MM.1S (cell line): ENCODE results near the gene EPS8L2.
"Not testable (repeated sequence)": the region's sequence is repeated elsewhere in the genome, so short reads cannot be mapped to it uniquely, and the experiment has no call there.

Experiments used
- DNase-seq: peaks from one replicate; pipeline ENCODE4 v3.0.0-alpha.2; 2015
- H2AFZ ChIP-seq: fragments of 300-600 bp; sonication (generic); 2 replicates; pipeline ENCODE4 v1.6.0; 2016; ENCODE audit warnings: antibody characterized with exemption, low read length
- H3F3A ChIP-seq: fragments of 300-600 bp; sonication (generic); 2 replicates; pipeline ENCODE4 v1.6.1; 2016; ENCODE audit warnings: mild to moderate bottlenecking, antibody characterized with exemption, low read length, moderate library complexity, mixed read lengths; ENCODE audit not compliant: insufficient read depth
- H3K27ac ChIP-seq: fragments of 300-600 bp; sonication (generic); 2 replicates; pipeline ENCODE4 v1.5.1; 2016; ENCODE audit warnings: mild to moderate bottlenecking, low read length
- H3K27me3 ChIP-seq: fragments of 300-600 bp; sonication (generic); replicated peaks from 2 replicates; pipeline ENCODE4 v1.6.0; 2016; ENCODE audit warnings: low read length; ENCODE audit not compliant: insufficient read depth
- H3K36me3 ChIP-seq: fragments of 300-600 bp; sonication (generic); replicated peaks from 2 replicates; pipeline ENCODE4 v1.6.1; 2016; ENCODE audit warnings: mild to moderate bottlenecking, low read length, mixed read lengths; ENCODE audit not compliant: insufficient read depth
- H3K4me1 ChIP-seq: fragments of 300-600 bp; sonication (generic); 2 replicates; pipeline ENCODE4 v1.6.1; 2016; ENCODE audit warnings: low read length, mixed read lengths
- H3K4me2 ChIP-seq: fragments of 300-600 bp; sonication (generic); 2 replicates; pipeline ENCODE4 v1.6.0; 2016; ENCODE audit warnings: low read depth, low read length
- H3K4me3 ChIP-seq: fragments of 300-600 bp; sonication (generic); 2 replicates; pipeline ENCODE4 v1.5.1; 2016; ENCODE audit warnings: low read length, mixed read lengths
- H3K79me2 ChIP-seq: fragments of 300-600 bp; sonication (generic); 2 replicates; pipeline ENCODE4 v1.6.1; 2016; ENCODE audit warnings: mixed run types, low read length, mixed read lengths
- H3K9ac ChIP-seq: fragments of 300-600 bp; sonication (generic); 2 replicates; pipeline ENCODE4 v1.6.1; 2016; ENCODE audit warnings: low read length, mixed read lengths
- H3K9me2 ChIP-seq: fragments of 300-600 bp; sonication (generic); replicated peaks from 2 replicates; pipeline ENCODE4 v1.6.1; 2016; ENCODE audit warnings: mild to moderate bottlenecking, low read length, mixed read lengths; ENCODE audit not compliant: insufficient read depth
- H3K9me3 ChIP-seq: fragments of 300-600 bp; sonication (generic); replicated peaks from 2 replicates; pipeline ENCODE4 v1.6.1; 2016; ENCODE audit warnings: mild to moderate bottlenecking, low read length, mixed read lengths; ENCODE audit not compliant: insufficient read depth
- H4K20me1 ChIP-seq: fragments of 300-600 bp; sonication (generic); 2 replicates; pipeline ENCODE4 v1.6.1; 2016; ENCODE audit warnings: mild to moderate bottlenecking, low read length, moderate library complexity, mixed read lengths; ENCODE audit not compliant: insufficient read depth
- EZH2 ChIP-seq: fragments of 300-600 bp; sonication (generic); optimal IDR thresholded peaks from 2 replicates; pipeline ENCODE3; 2017; ENCODE audit warnings: low read depth, mild to moderate bottlenecking, antibody characterized with exemption, low read length, mixed read lengths
- EZH2phosphoT487 ChIP-seq: fragments of 300-600 bp; sonication (generic); IDR thresholded peaks from 2 replicates; pipeline ENCODE4 v1.6.1; 2018; ENCODE audit warnings: antibody characterized with exemption, low read length
- TF ChIP-seq, protein P1 (sequence below): fragments of 300-600 bp; sonication (generic); IDR thresholded peaks from 2 replicates; pipeline ENCODE4 v1.5.1; 2016; ENCODE audit warnings: antibody characterized with exemption, low read length, mixed read lengths

The EPS8L2 gene

DNA sequence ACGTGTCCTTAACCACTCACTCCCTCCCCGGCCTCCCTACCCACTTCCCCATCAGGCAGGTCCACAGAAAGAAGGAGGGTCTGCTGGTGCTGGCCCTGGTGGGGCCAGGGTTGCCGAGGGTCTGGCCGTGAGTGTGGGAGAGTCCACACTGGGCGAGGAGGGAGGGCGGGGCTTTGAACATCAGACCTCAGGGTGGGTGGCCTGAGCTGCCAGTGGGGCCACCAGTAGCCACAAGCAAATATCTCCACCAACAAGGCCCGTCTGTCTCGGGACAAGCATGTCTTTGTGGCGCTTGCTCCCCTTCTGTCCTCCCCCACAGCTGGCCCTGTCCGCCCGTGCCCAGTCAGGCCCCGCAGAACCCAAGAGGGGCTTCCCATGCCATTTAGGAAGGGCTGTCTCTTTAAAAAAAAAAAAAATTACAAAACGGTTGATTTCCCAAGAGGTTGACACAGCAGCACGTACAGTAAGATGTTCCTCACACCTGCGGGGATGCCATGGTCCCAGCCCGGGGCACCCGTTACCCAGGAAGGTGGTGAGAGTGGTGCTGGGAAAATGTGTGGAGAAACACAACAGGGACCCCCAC, 23.6 kb downstream of the EPS8L2 start:
- Histone ChIP-seq H3K4me2 (no peak overlapping the region), H3K9ac (no peak overlapping the region), H2AFZ (no peak overlapping the region), H4K20me1 (no peaks in the 10 kb centered on the region), H3K9me3 (no peaks in the 10 kb centered on the region), H3K79me2 (no peaks in the 10 kb centered on the region), H3K4me1 (peaks cover 5% of the 10 kb centered on the region; the same call in 1 of the 2 replicates), H3K36me3 (no peaks in the 10 kb centered on the region), H3F3A (peaks cover 16% of the 10 kb centered on the region; the same call in 1 of the 2 replicates), H3K27ac (no peak overlapping the region), H3K27me3 (peaks cover 16% of the 10 kb centered on the region), H3K4me3 (no peak overlapping the region), H3K9me2 (no peaks in the 10 kb centered on the region)
- DNase-seq = no peak
- TF ChIP-seq EZH2 (no peak), EZH2phosphoT487 (no peak)
- TF ChIP-seq, protein P1, sequence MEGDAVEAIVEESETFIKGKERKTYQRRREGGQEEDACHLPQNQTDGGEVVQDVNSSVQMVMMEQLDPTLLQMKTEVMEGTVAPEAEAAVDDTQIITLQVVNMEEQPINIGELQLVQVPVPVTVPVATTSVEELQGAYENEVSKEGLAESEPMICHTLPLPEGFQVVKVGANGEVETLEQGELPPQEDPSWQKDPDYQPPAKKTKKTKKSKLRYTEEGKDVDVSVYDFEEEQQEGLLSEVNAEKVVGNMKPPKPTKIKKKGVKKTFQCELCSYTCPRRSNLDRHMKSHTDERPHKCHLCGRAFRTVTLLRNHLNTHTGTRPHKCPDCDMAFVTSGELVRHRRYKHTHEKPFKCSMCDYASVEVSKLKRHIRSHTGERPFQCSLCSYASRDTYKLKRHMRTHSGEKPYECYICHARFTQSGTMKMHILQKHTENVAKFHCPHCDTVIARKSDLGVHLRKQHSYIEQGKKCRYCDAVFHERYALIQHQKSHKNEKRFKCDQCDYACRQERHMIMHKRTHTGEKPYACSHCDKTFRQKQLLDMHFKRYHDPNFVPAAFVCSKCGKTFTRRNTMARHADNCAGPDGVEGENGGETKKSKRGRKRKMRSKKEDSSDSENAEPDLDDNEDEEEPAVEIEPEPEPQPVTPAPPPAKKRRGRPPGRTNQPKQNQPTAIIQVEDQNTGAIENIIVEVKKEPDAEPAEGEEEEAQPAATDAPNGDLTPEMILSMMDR = no peak

DNA sequence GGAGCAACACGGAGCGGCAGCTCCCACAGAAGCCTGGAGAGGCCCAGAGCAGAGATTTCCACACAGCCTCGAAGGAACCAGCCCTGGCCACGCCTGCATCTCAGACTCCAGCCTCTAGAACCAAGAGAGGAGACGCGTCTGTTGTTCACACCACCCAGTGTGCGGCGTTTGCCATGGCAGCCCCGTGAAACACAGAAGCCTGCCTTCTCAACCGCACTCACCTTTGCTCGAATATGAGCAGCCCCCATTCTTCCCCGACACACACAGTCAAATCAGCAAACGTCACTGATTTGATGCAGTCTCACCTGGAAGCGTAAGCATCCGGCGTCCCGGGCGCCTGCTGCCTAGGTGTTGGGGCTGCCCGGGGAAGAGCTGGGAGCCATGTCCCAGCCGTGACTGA, 27.0 kb downstream of the EPS8L2 start:
- 0 out of 2 replicates have a peak, but pooled peaks cover under 1% of the 10 kb centered on the region for H3K4me1 ChIP-seq
- H3K9ac ChIP-seq = no peak overlapping the region
- no peaks in the 10 kb centered on the region for H4K20me1 ChIP-seq
- no peak for DNase-seq
- no peaks in the 10 kb centered on the region for H3K36me3 ChIP-seq
- no peak overlapping the region for H3K4me2 ChIP-seq
- H3K4me3 ChIP-seq = no peak overlapping the region
- TF ChIP-seq EZH2 = no peak
- TF ChIP-seq EZH2phosphoT487 = no peak
- TF ChIP-seq, protein P1 = no peak
- H3K9me3 ChIP-seq = no peaks in the 10 kb centered on the region
- peaks cover 27% of the 10 kb centered on the region for H3K27me3 ChIP-seq
- no peaks in the 10 kb centered on the region for H3K9me2 ChIP-seq
- no peak overlapping the region for H3K27ac ChIP-seq
- H2AFZ ChIP-seq = no peak overlapping the region
- 0 out of 2 replicates have a peak, but pooled peaks cover 3% of the 10 kb centered on the region for H3F3A ChIP-seq
- H3K79me2 ChIP-seq = no peaks in the 10 kb centered on the region

DNA sequence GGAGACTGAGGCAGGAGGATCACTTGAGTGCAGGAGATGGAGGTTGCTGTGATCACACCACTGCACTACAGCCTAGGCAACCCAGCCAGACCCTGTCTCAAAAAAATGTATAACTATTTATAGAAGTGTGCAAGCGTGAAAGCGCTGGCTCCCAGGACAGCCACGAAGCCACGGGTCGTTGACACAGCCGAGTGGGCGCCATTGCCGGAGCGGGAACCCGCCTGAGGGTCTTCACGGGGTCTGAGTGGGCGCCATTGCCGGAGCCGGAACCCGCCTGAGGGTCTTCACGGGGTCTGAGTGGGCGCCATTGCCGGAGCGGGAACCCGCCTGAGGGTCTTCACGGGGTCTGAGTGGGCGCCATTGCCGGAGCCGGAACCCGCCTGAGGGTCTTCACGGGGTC, 28.5 kb downstream of the EPS8L2 start:
- not testable (repeated sequence) for H3K9me3 ChIP-seq, H2AFZ ChIP-seq, H3K36me3 ChIP-seq, H3K9ac ChIP-seq, H4K20me1 ChIP-seq, H3K4me1 ChIP-seq, H3F3A ChIP-seq, H3K4me3 ChIP-seq, H3K4me2 ChIP-seq, H3K9me2 ChIP-seq, H3K79me2 ChIP-seq, DNase-seq, H3K27ac ChIP-seq
- peaks cover 28% of the 10 kb centered on the region for H3K27me3 ChIP-seq

DNA sequence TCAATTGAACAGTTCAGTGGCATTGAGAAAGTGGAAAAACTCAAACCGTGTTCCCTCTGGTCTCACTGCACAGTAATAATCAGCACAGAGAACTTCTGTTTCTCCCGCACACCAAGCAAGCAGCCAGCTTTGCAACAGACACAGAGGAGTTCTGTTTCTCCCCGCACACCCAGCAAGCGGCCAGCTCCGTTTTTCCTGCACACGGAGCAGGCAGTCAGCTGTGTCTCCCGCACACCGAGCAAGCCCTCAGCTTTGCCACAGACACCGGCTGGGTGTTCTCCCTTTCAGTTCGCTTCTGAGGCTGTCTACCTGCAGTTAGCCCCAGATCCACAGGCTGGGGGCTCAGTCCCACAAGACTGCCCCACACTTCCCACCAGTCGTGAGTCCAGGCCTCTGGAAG, 31.3 kb downstream of the EPS8L2 start:
- H3K4me1 ChIP-seq = no peaks in the 10 kb centered on the region
- H4K20me1 ChIP-seq = no peaks in the 10 kb centered on the region
- H3K9ac ChIP-seq = no peak overlapping the region
- H3K4me2 ChIP-seq = peak overlapping the region; percentile 13; the same call in 1 of the 2 replicates
- H3F3A ChIP-seq = no peaks in the 10 kb centered on the region
- H3K9me2 ChIP-seq = no peaks in the 10 kb centered on the region
- peaks cover 28% of the 10 kb centered on the region for H3K27me3 ChIP-seq
- H3K36me3 ChIP-seq = no peaks in the 10 kb centered on the region
- no peak for TF ChIP-seq EZH2
- TF ChIP-seq, protein P1 = no peak
- no peak for TF ChIP-seq EZH2phosphoT487
- no peaks in the 10 kb centered on the region for H3K9me3 ChIP-seq
- no peak overlapping the region for H3K27ac ChIP-seq
- H3K79me2 ChIP-seq = no peaks in the 10 kb centered on the region
- H3K4me3 ChIP-seq = no peak overlapping the region
- no peak for DNase-seq
- no peak overlapping the region for H2AFZ ChIP-seq

DNA sequence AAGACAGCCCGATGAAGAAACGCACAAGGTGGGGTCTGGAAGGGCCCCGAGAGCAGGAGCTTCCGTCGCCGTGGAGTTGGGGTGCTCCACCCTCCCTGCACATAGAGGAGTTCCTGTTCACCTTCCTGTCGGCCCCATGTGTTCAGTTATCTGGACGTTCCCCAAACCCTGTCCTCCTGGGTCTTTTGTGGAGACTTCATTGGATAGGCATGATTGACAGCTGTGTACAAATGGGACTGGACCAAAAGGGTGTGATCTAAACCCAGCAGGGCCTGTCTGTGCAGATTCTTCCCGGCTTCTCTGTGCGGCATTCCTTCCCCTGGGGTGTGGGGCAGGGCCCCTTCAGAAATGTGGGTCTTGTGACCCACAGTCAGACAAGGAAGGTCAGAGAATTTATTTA, 31.9 kb downstream of the EPS8L2 start:
- not testable (repeated sequence) for H4K20me1 ChIP-seq, H3K27ac ChIP-seq, H3K9me2 ChIP-seq, H3K9me3 ChIP-seq, H3K79me2 ChIP-seq, H3K36me3 ChIP-seq, H3F3A ChIP-seq, H2AFZ ChIP-seq, H3K4me1 ChIP-seq, H3K4me3 ChIP-seq, DNase-seq, H3K9ac ChIP-seq
- H3K4me2 ChIP-seq = peak overlapping the region; percentile 13; the same call in 1 of the 2 replicates
- peaks cover 26% of the 10 kb centered on the region for H3K27me3 ChIP-seq
